ENCODE data around the gene DMRTB1. TPM values are rescaled to one million over a fixed set of nuclear protein-coding genes. Genes with fewer than 3 reads are reported as not detected.

The DMRTB1 gene
- total and polyA plus RNA-seq, 9 of the 15 experiments (the other 6 are each of a cell fraction or from before 2014, with no cell fraction given), result 0.06 to 0.35 (median 0.13) TPM; not detected in 3

DNA sequence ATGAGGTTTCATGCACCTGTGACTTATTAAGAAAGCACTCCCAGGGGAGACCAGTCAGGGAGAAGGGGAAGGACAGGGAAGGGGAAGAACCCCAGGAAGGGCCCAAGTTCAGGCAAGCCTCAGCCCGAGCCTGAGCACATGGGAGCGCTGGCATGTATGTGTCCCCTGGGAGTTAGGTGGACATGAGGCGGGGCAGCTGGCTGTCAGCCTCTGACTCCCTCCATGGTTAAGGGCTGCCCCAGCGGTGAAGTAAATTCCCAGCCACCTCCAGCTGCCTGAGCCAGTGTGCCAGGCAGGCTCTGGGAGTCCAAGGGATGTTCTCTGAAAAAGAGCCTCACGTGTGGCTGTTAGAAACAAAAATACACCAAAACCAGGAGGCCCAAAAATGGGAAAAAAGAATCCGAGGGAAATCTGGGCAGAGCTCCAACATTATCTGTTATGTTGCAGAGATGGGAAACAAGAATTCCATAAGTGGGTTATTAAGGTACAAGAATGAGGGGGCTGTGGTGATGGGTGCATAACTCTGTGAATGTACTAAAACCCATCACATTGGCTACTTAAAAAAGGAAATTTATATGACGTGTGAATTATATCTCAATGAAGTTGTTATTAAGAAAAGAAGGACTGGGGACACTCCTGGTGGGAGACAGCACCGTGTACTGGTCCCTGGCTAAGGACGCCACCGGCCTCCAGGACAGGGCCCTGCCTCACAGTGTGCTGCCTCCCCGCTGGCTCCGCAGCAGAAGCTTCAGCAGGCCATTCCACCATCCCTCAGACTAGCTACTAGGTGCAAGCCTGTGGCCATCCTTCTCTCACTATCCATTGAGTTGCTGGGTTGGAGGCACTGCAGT lies 18.7 kb downstream of the DMRTB1 start:
- 1% methylated on average over 12 of the region's 12 CpGs for WGBS (ENCODE audit: insufficient coverage, low coverage, missing lambda C conversion rate)
- POLR2A ChIA-PET, result interaction anchor here (0.9 kb wide), 1 partner anchor 13 kb away, joined by 3 read pairs; no protein-coding TSS in a partner anchor
- FAIRE-seq, result no peak
- TF ChIP-seq ZNF384 (IDR thresholded peaks at IDR 0.05; ENCODE audit: low read depth, low read length) (no peak), NFE2L1 (tag; IDR thresholded peaks at IDR 0.05; ENCODE audit: borderline replicate concordance, low read depth) (no peak), PRPF4 (IDR thresholded peaks at IDR 0.05; ENCODE audit: insufficient read depth, low read depth, low read length, poor library complexity, severe bottlenecking) (no peak), ETV6 (IDR thresholded peaks at IDR 0.05; ENCODE audit: borderline replicate concordance in 1 of 2, low read depth in 2 of 2, low read length in 1 of 2) (no peak), ETV6 (CRISPR knock-in tag; IDR thresholded peaks at IDR 0.05; ENCODE audit: borderline replicate concordance) (no peak), SMARCE1 (IDR thresholded peaks at IDR 0.05) (no peak)
- TF ChIP-seq, protein P1, sequence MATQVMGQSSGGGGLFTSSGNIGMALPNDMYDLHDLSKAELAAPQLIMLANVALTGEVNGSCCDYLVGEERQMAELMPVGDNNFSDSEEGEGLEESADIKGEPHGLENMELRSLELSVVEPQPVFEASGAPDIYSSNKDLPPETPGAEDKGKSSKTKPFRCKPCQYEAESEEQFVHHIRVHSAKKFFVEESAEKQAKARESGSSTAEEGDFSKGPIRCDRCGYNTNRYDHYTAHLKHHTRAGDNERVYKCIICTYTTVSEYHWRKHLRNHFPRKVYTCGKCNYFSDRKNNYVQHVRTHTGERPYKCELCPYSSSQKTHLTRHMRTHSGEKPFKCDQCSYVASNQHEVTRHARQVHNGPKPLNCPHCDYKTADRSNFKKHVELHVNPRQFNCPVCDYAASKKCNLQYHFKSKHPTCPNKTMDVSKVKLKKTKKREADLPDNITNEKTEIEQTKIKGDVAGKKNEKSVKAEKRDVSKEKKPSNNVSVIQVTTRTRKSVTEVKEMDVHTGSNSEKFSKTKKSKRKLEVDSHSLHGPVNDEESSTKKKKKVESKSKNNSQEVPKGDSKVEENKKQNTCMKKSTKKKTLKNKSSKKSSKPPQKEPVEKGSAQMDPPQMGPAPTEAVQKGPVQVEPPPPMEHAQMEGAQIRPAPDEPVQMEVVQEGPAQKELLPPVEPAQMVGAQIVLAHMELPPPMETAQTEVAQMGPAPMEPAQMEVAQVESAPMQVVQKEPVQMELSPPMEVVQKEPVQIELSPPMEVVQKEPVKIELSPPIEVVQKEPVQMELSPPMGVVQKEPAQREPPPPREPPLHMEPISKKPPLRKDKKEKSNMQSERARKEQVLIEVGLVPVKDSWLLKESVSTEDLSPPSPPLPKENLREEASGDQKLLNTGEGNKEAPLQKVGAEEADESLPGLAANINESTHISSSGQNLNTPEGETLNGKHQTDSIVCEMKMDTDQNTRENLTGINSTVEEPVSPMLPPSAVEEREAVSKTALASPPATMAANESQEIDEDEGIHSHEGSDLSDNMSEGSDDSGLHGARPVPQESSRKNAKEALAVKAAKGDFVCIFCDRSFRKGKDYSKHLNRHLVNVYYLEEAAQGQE (IDR thresholded peaks at IDR 0.05; ENCODE audit: borderline replicate concordance), result no peak
- TF ChIP-seq, protein P1 (CRISPR knock-in tag; IDR thresholded peaks at IDR 0.05; ENCODE audit: low read depth), result no peak
- TF ChIP-seq, protein P2, sequence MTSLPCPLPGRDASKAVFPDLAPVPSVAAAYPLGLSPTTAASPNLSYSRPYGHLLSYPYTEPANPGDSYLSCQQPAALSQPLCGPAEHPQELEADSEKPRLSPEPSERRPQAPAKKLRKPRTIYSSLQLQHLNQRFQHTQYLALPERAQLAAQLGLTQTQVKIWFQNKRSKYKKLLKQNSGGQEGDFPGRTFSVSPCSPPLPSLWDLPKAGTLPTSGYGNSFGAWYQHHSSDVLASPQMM (CRISPR knock-in tag; IDR thresholded peaks at IDR 0.05), result no peak
- TF ChIP-seq, protein P3, sequence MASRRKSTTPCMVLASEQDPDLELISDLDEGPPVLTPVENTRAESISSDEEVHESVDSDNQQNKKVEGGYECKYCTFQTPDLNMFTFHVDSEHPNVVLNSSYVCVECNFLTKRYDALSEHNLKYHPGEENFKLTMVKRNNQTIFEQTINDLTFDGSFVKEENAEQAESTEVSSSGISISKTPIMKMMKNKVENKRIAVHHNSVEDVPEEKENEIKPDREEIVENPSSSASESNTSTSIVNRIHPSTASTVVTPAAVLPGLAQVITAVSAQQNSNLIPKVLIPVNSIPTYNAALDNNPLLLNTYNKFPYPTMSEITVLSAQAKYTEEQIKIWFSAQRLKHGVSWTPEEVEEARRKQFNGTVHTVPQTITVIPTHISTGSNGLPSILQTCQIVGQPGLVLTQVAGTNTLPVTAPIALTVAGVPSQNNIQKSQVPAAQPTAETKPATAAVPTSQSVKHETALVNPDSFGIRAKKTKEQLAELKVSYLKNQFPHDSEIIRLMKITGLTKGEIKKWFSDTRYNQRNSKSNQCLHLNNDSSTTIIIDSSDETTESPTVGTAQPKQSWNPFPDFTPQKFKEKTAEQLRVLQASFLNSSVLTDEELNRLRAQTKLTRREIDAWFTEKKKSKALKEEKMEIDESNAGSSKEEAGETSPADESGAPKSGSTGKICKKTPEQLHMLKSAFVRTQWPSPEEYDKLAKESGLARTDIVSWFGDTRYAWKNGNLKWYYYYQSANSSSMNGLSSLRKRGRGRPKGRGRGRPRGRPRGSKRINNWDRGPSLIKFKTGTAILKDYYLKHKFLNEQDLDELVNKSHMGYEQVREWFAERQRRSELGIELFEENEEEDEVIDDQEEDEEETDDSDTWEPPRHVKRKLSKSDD (conservative IDR thresholded peaks at IDR 0.05; ENCODE audit: low read length), result no peak

More for the DNA sequence above, 18.7 kb downstream of the DMRTB1 start:
- H3K4me2 ChIP-seq (ENCODE audit: insufficient read depth, low read length), result no peak overlapping the region
- CTCF ChIA-PET (ENCODE audit: low intra/inter-chr PET ratio), result no interaction called here
- no peak overlapping the region for H2AFZ ChIP-seq (ENCODE audit: low read depth, low read length)
- peaks cover 34 to 65% of the 10 kb centered on the region in 2 experiments for H3K27me3 ChIP-seq (ENCODE audit: control insufficient read depth in 2 of 2, insufficient read depth in 2 of 2, low read length in 2 of 2)
- H3K9ac ChIP-seq (ENCODE audit: insufficient read depth in 1 of 2, low read depth in 2 of 2, low read length in 2 of 2), result no peak overlapping the region
- in situ Hi-C loops (cut with MboI) (no loop called here), intact Hi-C loops (cut with micrococcal nuclease) (no loop called here)
- H3K4me1 ChIP-seq (replicated peaks in 1 of 2; ENCODE audit: control insufficient read depth in 2 of 2, insufficient read depth in 2 of 2, low read length in 2 of 2), result no peaks in the 10 kb centered on the region
- H3K27ac ChIP-seq (ENCODE audit: extremely low read depth, low read depth, low read length), result no peak overlapping the region
- ATAC-seq (no peak), DNase-seq (ENCODE audit: extremely low read depth in 1 of 4, low spot score in 3 of 4) (no peak)
- H4K20me1 ChIP-seq (replicated peaks; ENCODE audit: control insufficient read depth, insufficient read depth, low read length), result peaks cover 7% of the 10 kb centered on the region
- H3K4me3 ChIP-seq, result no peak overlapping the region
- H3K79me2 ChIP-seq (ENCODE audit: control insufficient read depth, insufficient read depth, low read length), result no peaks in the 10 kb centered on the region
- no peaks in the 10 kb centered on the region for H3K9me1 ChIP-seq (ENCODE audit: control insufficient read depth, insufficient read depth, low read length)
- H3K36me3 ChIP-seq (ENCODE audit: control insufficient read depth, insufficient read depth, low read length), result no peaks in the 10 kb centered on the region
- no peaks in the 10 kb centered on the region for H3K9me3 ChIP-seq (replicated peaks; ENCODE audit: control insufficient read depth, insufficient read depth, low read depth, low read length)
- BruUV-seq (replicated peaks), result no TSS peak

All from K562 (cell line).